Measurements from ENCODE around the gene MRPS23. TPM values are rescaled to one million over a fixed set of nuclear protein-coding genes. Genes with fewer than 3 reads are reported as not detected.

Gene MRPS23
- total and polyA plus RNA-seq, 2 of the 8 experiments (the other 6 are each of a cell fraction or from before 2014, with no cell fraction given) = 38.6 to 60.4 TPM

DNA sequence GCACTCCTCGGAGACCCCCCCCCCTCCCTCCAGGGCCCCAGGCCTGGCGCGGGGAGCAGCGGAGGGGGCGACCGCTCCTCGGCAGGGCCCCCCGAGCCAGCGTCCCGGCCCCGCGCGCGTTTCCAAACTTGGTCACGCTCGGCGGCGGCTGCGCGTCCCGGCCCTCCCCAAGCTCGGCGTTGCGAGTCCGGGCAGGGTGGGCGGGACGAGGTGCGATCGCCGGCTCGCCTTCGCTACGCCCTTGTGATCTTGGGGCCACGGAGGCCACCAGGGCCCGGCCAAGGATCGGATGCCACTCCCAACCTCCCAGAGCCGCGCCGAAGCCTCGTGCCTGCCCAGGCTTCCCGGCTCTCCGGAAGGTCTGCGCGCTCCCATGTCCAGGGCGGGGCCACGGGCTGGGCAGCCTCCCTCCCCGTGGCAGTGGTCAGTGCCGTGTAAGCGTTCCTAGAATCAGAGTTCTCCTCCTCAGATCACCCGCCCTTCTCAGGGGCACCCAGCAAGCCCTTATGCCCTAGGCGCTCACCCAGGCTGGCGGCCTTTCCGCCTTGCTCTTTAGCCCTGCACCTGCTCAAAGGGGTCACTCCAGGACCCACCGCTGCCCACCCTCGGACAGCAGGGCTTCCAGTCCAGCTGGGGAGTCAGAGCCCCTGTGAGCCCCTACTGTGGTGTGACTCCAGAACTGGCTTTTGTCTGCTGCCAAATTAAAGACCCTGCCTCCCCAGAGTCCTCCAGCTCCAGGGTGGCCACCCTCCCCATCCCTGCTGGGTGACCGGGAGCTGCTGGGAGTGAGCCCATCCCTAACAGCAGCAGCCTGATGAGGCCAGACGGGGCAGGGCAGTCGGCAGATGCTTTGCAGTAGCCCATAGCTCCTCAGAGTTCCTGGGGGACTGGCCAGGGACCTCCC is 12.2 kb upstream of the MRPS23 start:
- H3K56ac ChIP-seq (replicated peaks; ENCODE audit: insufficient read length, low read depth, low read length) = no peak overlapping the region
- 13% methylated on average over 45 of the region's 58 CpGs; no CpG with 5 or more reads in 1 of the 2 experiments for WGBS, 2 experiments (ENCODE audit: extremely low coverage in 1 of 2, insufficient coverage in 1 of 2, insufficient read length in 1 of 2, insufficient replicate concordance in 2 of 2, low coverage in 1 of 2, low lambda C conversion rate in 2 of 2, missing lambda C conversion rate in 1 of 2)
- no peaks in the 10 kb centered on the region for H3K79me2 ChIP-seq (ENCODE audit: control insufficient read depth in 1 of 2, insufficient read depth in 2 of 2, low read length in 2 of 2)

More for the DNA sequence above, 12.2 kb upstream of the MRPS23 start:
- Histone ChIP-seq H3K79me1 (ENCODE audit: low read depth, low read length) (no peaks in the 10 kb centered on the region), H3K27me3 (replicated peaks in 1 of 4; ENCODE audit: control insufficient read depth in 3 of 4, extremely low read depth in 1 of 4, insufficient read depth in 3 of 4, low read length in 3 of 4) (peaks cover 0 to 30% (median 26%) of the 10 kb centered on the region in 4 experiments; a peak in 5 of 7 replicates), H2AK5ac (ENCODE audit: low read depth, low read length) (no peak overlapping the region), H3K9ac (replicated peaks in 1 of 4; ENCODE audit: extremely low read depth in 1 of 4, low read depth in 3 of 4, low read length in 3 of 4) (no peak overlapping the region), H2BK5ac (ENCODE audit: low read depth, low read length) (no peak overlapping the region), H3K23ac (ENCODE audit: insufficient read length) (no peak overlapping the region), H3K4me3 (ENCODE audit: extremely low read depth in 1 of 4, insufficient read depth in 2 of 4, low read depth in 3 of 4, low read length in 4 of 4) (peak overlapping the region; percentile 30 to 66 (median 46)), H4K5ac (ENCODE audit: insufficient read length, low read depth, low read length) (no peak overlapping the region), H3K18ac (ENCODE audit: extremely low read depth, low read length) (peak overlapping the region; percentile 68; the same call in 1 of the 2 replicates), H3K4ac (replicated peaks; ENCODE audit: insufficient read length, low read depth, low read length) (no peak overlapping the region), H3K23me2 (ENCODE audit: low read depth, low read length) (peaks cover 12% of the 10 kb centered on the region; the same call in 1 of the 2 replicates), H2BK12ac (ENCODE audit: low read depth, low read length) (peak overlapping the region; percentile 50; the same call in 1 of the 2 replicates), H2AFZ (ENCODE audit: low read length) (no peak overlapping the region; the same call in 1 of the 2 replicates), H4K8ac (ENCODE audit: extremely low read depth, insufficient read depth, low read length) (peak overlapping the region; percentile 39), H3K36me3 (ENCODE audit: control insufficient read depth in 2 of 4, insufficient read depth in 4 of 4, low read length in 3 of 4) (no peaks in the 10 kb centered on the region), H3K9me3 (ENCODE audit: insufficient read depth in 2 of 2, low read depth in 1 of 2, low read length in 1 of 2) (no peaks in the 10 kb centered on the region), H2BK20ac (ENCODE audit: low read length) (peak overlapping the region; percentile 86; the same call in 1 of the 2 replicates), H2BK15ac (ENCODE audit: low read length) (peak overlapping the region; percentile 72; the same call in 1 of the 2 replicates), H3K4me1 (replicated peaks in 1 of 4; ENCODE audit: control insufficient read depth in 3 of 4, insufficient read depth in 4 of 4, low read length in 3 of 4) (peaks cover 0 to 16% (median 14%) of the 10 kb centered on the region in 4 experiments; a peak in 5 of 7 replicates), H3K4me2 (ENCODE audit: insufficient read depth in 1 of 2, low read depth in 2 of 2, low read length in 2 of 2) (peak overlapping the region; percentile 73 to 87), H4K91ac (replicated peaks; ENCODE audit: insufficient read length, low read length) (no peak overlapping the region), H3K27ac (ENCODE audit: low read depth, low read length) (no peak overlapping the region), H4K20me1 (replicated peaks in 1 of 2; ENCODE audit: control insufficient read depth in 1 of 2, insufficient read depth in 2 of 2, low read length in 2 of 2) (no peaks in the 10 kb centered on the region), H3K14ac (ENCODE audit: insufficient read length) (no peak overlapping the region), H2BK120ac (replicated peaks; ENCODE audit: low read depth, low read length) (no peak overlapping the region)
- DNase-seq (ENCODE audit: low read depth in 1 of 2, low spot score in 2 of 2) (peak in 1 of 2 experiments; percentile 70), FAIRE-seq (no peak)
- TF ChIP-seq TAF1 (IDR thresholded peaks at IDR 0.05; ENCODE audit: low read depth, low read length) (no peak), RBBP5 (IDR thresholded peaks at IDR 0.05; ENCODE audit: borderline replicate concordance, low read depth, low read length) (peak; percentile 56; the same call in 1 of the 2 replicates), EZH2 (IDR thresholded peaks at IDR 0.05; ENCODE audit: low read depth, low read length, severe bottlenecking) (peak; percentile 54), HDAC2 (IDR thresholded peaks at IDR 0.05; ENCODE audit: borderline replicate concordance in 1 of 2, low read depth in 2 of 2, low read length in 2 of 2) (no peak), SUZ12 (IDR thresholded peaks at IDR 0.05; ENCODE audit: low read length) (peak; percentile 46; the same call in 1 of the 2 replicates), MAX (IDR thresholded peaks at IDR 0.05) (peak; percentile 82)
- TF ChIP-seq, protein P1, sequence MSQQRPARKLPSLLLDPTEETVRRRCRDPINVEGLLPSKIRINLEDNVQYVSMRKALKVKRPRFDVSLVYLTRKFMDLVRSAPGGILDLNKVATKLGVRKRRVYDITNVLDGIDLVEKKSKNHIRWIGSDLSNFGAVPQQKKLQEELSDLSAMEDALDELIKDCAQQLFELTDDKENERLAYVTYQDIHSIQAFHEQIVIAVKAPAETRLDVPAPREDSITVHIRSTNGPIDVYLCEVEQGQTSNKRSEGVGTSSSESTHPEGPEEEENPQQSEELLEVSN (IDR thresholded peaks at IDR 0.05) = peak; percentile 67; the same call in 1 of the 2 replicates
- ChIA-PET POLR2A (ENCODE audit: partially characterized antibody) (interaction anchor here (1.0 to 32.5 kb wide), 11 partner anchors 8 to 221 kb away, joined by 3 to 672 read pairs (median 6); partner anchors contain the start of genes CUEDC1, DYNLL2, SRSF1 and VEZF1), CTCF (ENCODE audit: partially characterized antibody) (interaction anchor here (0.7 to 19.8 kb wide), 14 partner anchors 7 to 134 kb away, joined by 3 to 384 read pairs (median 13); partner anchors contain the start of genes CUEDC1 and MRPS23)
